ENCODE results near the gene TUT1. TPM values are rescaled to one million over a fixed set of nuclear protein-coding genes. Genes with fewer than 3 reads are reported as not detected.

Gene TUT1
- total and polyA plus RNA-seq, 4 donors, result 10.8 to 21.9 (median 17.3) TPM

GRCh38 chr11:62603072-62603408 is 11.7 kb upstream of the TUT1 start:
- DNase-seq, result no peak
- no peak overlapping the region for H3K9ac ChIP-seq (ENCODE audit: insufficient read depth in 1 of 2, low read length in 2 of 2)

GRCh38 chr11:62602141-62603071 is 11.1 kb upstream of the TUT1 start:
- Histone ChIP-seq H3K9me3 (ENCODE audit: control insufficient read depth in 4 of 4, insufficient read depth in 3 of 4, low read length in 3 of 4) (no peaks in the 10 kb centered on the region), H3K9ac (ENCODE audit: insufficient read depth in 1 of 2, low read length in 2 of 2) (no peak overlapping the region), H3K27ac (ENCODE audit: low read depth in 1 of 2, low read length in 1 of 2) (peak overlapping the region; percentile 75 to 96), H3K36me3 (ENCODE audit: control insufficient read depth in 4 of 4, insufficient read depth in 4 of 4, low read length in 4 of 4) (peaks cover 8 to 35% (median 26%) of the 10 kb centered on the region in 4 donors), H3K4me1 (ENCODE audit: control insufficient read depth in 5 of 5, insufficient read depth in 5 of 5, low read length in 5 of 5) (peaks cover 8 to 36% (median 12%) of the 10 kb centered on the region in 5 donors), H3K4me3 (peak overlapping the region; percentile 20), H3K27me3 (ENCODE audit: control insufficient read depth in 3 of 3, insufficient read depth in 3 of 3, low read length in 2 of 3) (no peaks in the 10 kb centered on the region)
- no peak for TF ChIP-seq CTCF (IDR thresholded peaks at IDR 0.05; ENCODE audit: control extremely low read depth, extremely low read depth)
- WGBS, 2 donors, result 27 to 30% methylated on average over 84 to 96 of the region's 96 CpGs
- ATAC-seq (ENCODE audit: insufficient read depth, low FRiP score) (peak; percentile 68), DNase-seq (peak; percentile 60 to 87 (median 86))

More at GRCh38 chr11:62603072-62603408, 11.7 kb upstream of the TUT1 start:
- H3K27ac ChIP-seq (ENCODE audit: low read depth in 1 of 2, low read length in 1 of 2), result peak overlapping the region in 1 of 2 donors; percentile 96
- TF ChIP-seq CTCF (IDR thresholded peaks at IDR 0.05; ENCODE audit: control extremely low read depth, extremely low read depth), result no peak
- H3K27me3 ChIP-seq (ENCODE audit: control insufficient read depth in 3 of 3, insufficient read depth in 3 of 3, low read length in 2 of 3), result no peaks in the 10 kb centered on the region
- WGBS, 2 donors, result 77 to 89% methylated on average over 13 of the region's 13 CpGs
- ATAC-seq (ENCODE audit: insufficient read depth, low FRiP score), result no peak
- no peak overlapping the region for H3K4me3 ChIP-seq
- H3K36me3 ChIP-seq (ENCODE audit: control insufficient read depth in 4 of 4, insufficient read depth in 4 of 4, low read length in 4 of 4), result peaks cover 4 to 34% (median 21%) of the 10 kb centered on the region in 4 donors
- peaks cover 8 to 36% (median 12%) of the 10 kb centered on the region in 5 donors for H3K4me1 ChIP-seq (ENCODE audit: control insufficient read depth in 5 of 5, insufficient read depth in 5 of 5, low read length in 5 of 5)
- no peaks in the 10 kb centered on the region for H3K9me3 ChIP-seq (ENCODE audit: control insufficient read depth in 4 of 4, insufficient read depth in 3 of 4, low read length in 3 of 4)

- Histone ChIP-seq H3K36me3 (ENCODE audit: control insufficient read depth in 4 of 4, insufficient read depth in 4 of 4, low read length in 4 of 4) (peaks cover 12 to 38% (median 31%) of the 10 kb centered on the region in 4 donors), H3K4me3 (peak within 1 kb of the TSS; percentile 88), H3K27me3 (ENCODE audit: control insufficient read depth in 3 of 3, insufficient read depth in 3 of 3, low read length in 2 of 3) (no peaks in the 10 kb centered on the region), H3K27ac (ENCODE audit: low read depth in 1 of 2, low read length in 1 of 2) (peak within 1 kb of the TSS; percentile 92 to 96), H3K9ac (ENCODE audit: insufficient read depth in 1 of 2, low read length in 2 of 2) (peak within 1 kb of the TSS; percentile 53 to 90), H3K4me1 (ENCODE audit: control insufficient read depth in 5 of 5, insufficient read depth in 5 of 5, low read length in 5 of 5) (peaks cover 8 to 36% (median 12%) of the 10 kb centered on the region in 5 donors), H3K9me3 (ENCODE audit: control insufficient read depth in 4 of 4, insufficient read depth in 3 of 4, low read length in 3 of 4) (no peaks in the 10 kb centered on the region)
- TF ChIP-seq CTCF (IDR thresholded peaks at IDR 0.05; ENCODE audit: control extremely low read depth, extremely low read depth), result no peak
- WGBS, 2 donors, result 0% methylated on average over 67 to 83 of the region's 83 CpGs
- ATAC-seq (ENCODE audit: insufficient read depth, low FRiP score) (peak; percentile 92), DNase-seq (peak; percentile 99)
These were observed 10.2 kb upstream of the TUT1 start, which contains the start of gene MTA2 for GRCh38 chr11:62601372-62602140. MTA2 (minus strand) TSS chr11:62601865; CDS start chr11:62601450, 415 bp downstream.

Data from lung (tissue), 12 donors.